GM12878 (cell line): ENCODE measurements around the gene SLC5A2. TPM values are rescaled to one million over a fixed set of nuclear protein-coding genes. Genes with fewer than 3 reads are reported as not detected.
A peak's percentile ranks its signal among the peaks of the same experiment; 100 is the strongest.

Experiments
- BCLAF1 ChIP-seq: fragments of 450-650 bp; IDR thresholded peaks from 2 replicates; pipeline ENCODE4 v1.6.1; 2017; ENCODE audit warnings: antibody characterized with exemption, mild to moderate bottlenecking, moderate library complexity
- CBX3 ChIP-seq: fragments of 200-600 bp; sonication (generic); IDR thresholded peaks from 2 replicates; pipeline ENCODE4 v1.6.1; 2016; ENCODE audit warnings: low read depth, borderline replicate concordance
- CBX5 ChIP-seq: sonication (generic); IDR thresholded peaks from 2 replicates; pipeline ENCODE4 v1.6.1; 2016; ENCODE audit warnings: low read depth, moderate library complexity, mild to moderate bottlenecking, inconsistent platforms
- EP300 ChIP-seq, 2 experiments: fragments of 150-350 bp in 1 of 2; IDR thresholded peaks; 2 replicates each; pipeline ENCODE4 v1.6.1; 2011 to 2012; ENCODE audit warnings: low read depth in 2 of 2, low read length in 2 of 2, borderline replicate concordance in 1 of 2, improper control_type of control experiment in 1 of 2, inconsistent platforms in 1 of 2; ENCODE audit not compliant: control insufficient read depth in 1 of 2
- FOS ChIP-seq: IDR thresholded peaks from 3 replicates; pipeline ENCODE4 v1.6.1; 2011; ENCODE audit warnings: borderline replicate concordance; ENCODE audit not compliant: insufficient read length; ENCODE audit errors: extremely low read depth
- IKZF2 ChIP-seq, 2 experiments: fragments of 450-650 bp; IDR thresholded peaks; 2 replicates each; pipeline ENCODE4 v1.6.1; 2017; ENCODE audit warnings: mild to moderate bottlenecking in 2 of 2, moderate library complexity in 2 of 2
- JUNB ChIP-seq: IDR thresholded peaks from 2 replicates; pipeline ENCODE4 v1.6.1; 2016; ENCODE audit warnings: antibody characterized with exemption, mild to moderate bottlenecking
- KAT2A ChIP-seq: conservative IDR thresholded peaks from 2 replicates; pipeline ENCODE4 v1.6.1; 2011; ENCODE audit warnings: low read depth, low read length; ENCODE audit not compliant: control insufficient read depth
- KDM1A ChIP-seq: fragments of 200-600 bp; sonication (generic); IDR thresholded peaks from 2 replicates; pipeline ENCODE4 v1.6.1; 2016; ENCODE audit warnings: borderline replicate concordance
- MAX ChIP-seq: IDR thresholded peaks from 2 replicates; pipeline ENCODE4 v1.6.1; 2012; ENCODE audit warnings: low read depth, low read length, improper control_type of control experiment
- NR2C1 ChIP-seq: fragments of 450-650 bp; IDR thresholded peaks from 2 replicates; pipeline ENCODE4 v1.6.1; 2017; ENCODE audit warnings: antibody characterized with exemption, mild to moderate bottlenecking, moderate library complexity
- RB1 ChIP-seq: fragments of 450-650 bp; formaldehyde crosslinking; IDR thresholded peaks from 2 replicates; pipeline ENCODE4 v1.6.1; 2017; ENCODE audit warnings: mild to moderate bottlenecking, borderline replicate concordance
- RBBP5 ChIP-seq: fragments of 200-600 bp; sonication (generic); conservative IDR thresholded peaks from 2 replicates; pipeline ENCODE4 v1.6.1; 2016
- SMARCA5 ChIP-seq: fragments of 450-650 bp; IDR thresholded peaks from 2 replicates; pipeline ENCODE4 v1.6.1; 2017; ENCODE audit warnings: mild to moderate bottlenecking
- STAT1 ChIP-seq: fragments of 450-650 bp; conservative IDR thresholded peaks from 2 replicates; pipeline ENCODE4 v1.6.1; 2014; ENCODE audit warnings: antibody characterized with exemption, mild to moderate bottlenecking
- SUZ12 ChIP-seq: fragments of 200-600 bp; sonication (generic); IDR thresholded peaks from one replicate; pipeline ENCODE4 v1.6.1; 2018; ENCODE audit warnings: antibody characterized with exemption, mild to moderate bottlenecking; ENCODE audit not compliant: unreplicated experiment
- ZBED1 ChIP-seq: IDR thresholded peaks from 2 replicates; pipeline ENCODE4 v1.6.1; 2016; ENCODE audit warnings: borderline replicate concordance
- polyA plus RNA-seq, 11 experiments: library from polyadenylated mRNA; depleted of rRNA in 4 of 11; unstranded in 6 of 11; stranded (reverse) in 5 of 11; fragments of >200 nt; fragmentation: Nextera tagmentation in 4 of 11; fragmentation: Illumina TruSeq in 1 of 11; extraction: Ambion mirVana in 4 of 11; extraction: Trizol in 1 of 11; gene quantifications; 1 replicate in 1 of 11; 2 replicates in 10 of 11; pipeline versions ENCODE4 v1.2.1 to v1.2.3, GENCODE V29; 2011 to 2016; ENCODE audit warnings: inconsistent platforms in 2 of 11, missing spikeins in 2 of 11, low read depth in 1 of 11
- total RNA-seq, 4 experiments: library from RNA; depleted of rRNA in 3 of 4; stranded (reverse); fragments of >200 nt in 3 of 4; fragmentation: Illumina TruSeq in 1 of 4; extraction: Trizol in 1 of 4; gene quantifications; 2 replicates each; pipeline versions ENCODE4 v1.2.1 to v1.2.3, GENCODE V29; 2013 to 2021
- TF ChIP-seq, protein P1 (sequence below): fragments of 450-650 bp; IDR thresholded peaks from 2 replicates; pipeline ENCODE4 v1.6.1; 2014; ENCODE audit warnings: mild to moderate bottlenecking
- TF ChIP-seq, protein P2 (sequence below): IDR thresholded peaks from 2 replicates; pipeline ENCODE4 v1.6.1; 2012; ENCODE audit warnings: low read depth, low read length, improper control_type of control experiment
- TF ChIP-seq, protein P3 (sequence below): IDR thresholded peaks from 2 replicates; pipeline ENCODE4 v1.6.1; 2012; ENCODE audit warnings: low read depth, low read length, improper control_type of control experiment
- TF ChIP-seq, protein P4 (sequence below): IDR thresholded peaks from 2 replicates; pipeline ENCODE4 v1.6.1; 2012; ENCODE audit warnings: low read length, inconsistent platforms

Gene SLC5A2
- total and polyA plus RNA-seq, 10 of the 15 experiments (the other 5 are each of a cell fraction or from before 2014, with no cell fraction given), result 3.6 to 4.8 (median 4.4) TPM; not detected in 6

GRCh38 chr16:31458844-31459686 is 23.9 kb upstream of the SLC5A2 start, which contains the start of gene ARMC5 (continued):
- TF ChIP-seq BCLAF1 (no peak), ZBED1 (no peak; the same call in 1 of the 2 replicates), EP300 (IDR thresholded peaks at IDR 0.05; ENCODE audit: borderline replicate concordance in 1 of 2, control insufficient read depth in 1 of 2, low read depth in 2 of 2, low read length in 2 of 2) (0 out of 4 replicates have a peak, but pooled peaks of 1 of the 2 experiments have one; percentile 9), RB1 (peak; percentile 19; the same call in 1 of the 2 replicates), MAX (peak; percentile 89; the same call in 1 of the 2 replicates), CBX3 (no peak), NR2C1 (peak; percentile 69), CBX5 (no peak), IKZF2 (IDR thresholded peaks at IDR 0.05) (peak; percentile 85 to 87), KDM1A (no peak), SMARCA5 (peak; percentile 91), KAT2A (no peak), SUZ12 (no peak), STAT1 (peak; percentile 12), FOS (no peak), RBBP5 (no peak), JUNB (no peak)
- TF ChIP-seq, protein P1, sequence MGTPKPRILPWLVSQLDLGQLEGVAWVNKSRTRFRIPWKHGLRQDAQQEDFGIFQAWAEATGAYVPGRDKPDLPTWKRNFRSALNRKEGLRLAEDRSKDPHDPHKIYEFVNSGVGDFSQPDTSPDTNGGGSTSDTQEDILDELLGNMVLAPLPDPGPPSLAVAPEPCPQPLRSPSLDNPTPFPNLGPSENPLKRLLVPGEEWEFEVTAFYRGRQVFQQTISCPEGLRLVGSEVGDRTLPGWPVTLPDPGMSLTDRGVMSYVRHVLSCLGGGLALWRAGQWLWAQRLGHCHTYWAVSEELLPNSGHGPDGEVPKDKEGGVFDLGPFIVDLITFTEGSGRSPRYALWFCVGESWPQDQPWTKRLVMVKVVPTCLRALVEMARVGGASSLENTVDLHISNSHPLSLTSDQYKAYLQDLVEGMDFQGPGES, result peak; percentile 61; the same call in 1 of the 2 replicates
- TF ChIP-seq, protein P2, sequence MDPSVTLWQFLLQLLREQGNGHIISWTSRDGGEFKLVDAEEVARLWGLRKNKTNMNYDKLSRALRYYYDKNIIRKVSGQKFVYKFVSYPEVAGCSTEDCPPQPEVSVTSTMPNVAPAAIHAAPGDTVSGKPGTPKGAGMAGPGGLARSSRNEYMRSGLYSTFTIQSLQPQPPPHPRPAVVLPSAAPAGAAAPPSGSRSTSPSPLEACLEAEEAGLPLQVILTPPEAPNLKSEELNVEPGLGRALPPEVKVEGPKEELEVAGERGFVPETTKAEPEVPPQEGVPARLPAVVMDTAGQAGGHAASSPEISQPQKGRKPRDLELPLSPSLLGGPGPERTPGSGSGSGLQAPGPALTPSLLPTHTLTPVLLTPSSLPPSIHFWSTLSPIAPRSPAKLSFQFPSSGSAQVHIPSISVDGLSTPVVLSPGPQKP, result peak; percentile 81
- TF ChIP-seq, protein P3, sequence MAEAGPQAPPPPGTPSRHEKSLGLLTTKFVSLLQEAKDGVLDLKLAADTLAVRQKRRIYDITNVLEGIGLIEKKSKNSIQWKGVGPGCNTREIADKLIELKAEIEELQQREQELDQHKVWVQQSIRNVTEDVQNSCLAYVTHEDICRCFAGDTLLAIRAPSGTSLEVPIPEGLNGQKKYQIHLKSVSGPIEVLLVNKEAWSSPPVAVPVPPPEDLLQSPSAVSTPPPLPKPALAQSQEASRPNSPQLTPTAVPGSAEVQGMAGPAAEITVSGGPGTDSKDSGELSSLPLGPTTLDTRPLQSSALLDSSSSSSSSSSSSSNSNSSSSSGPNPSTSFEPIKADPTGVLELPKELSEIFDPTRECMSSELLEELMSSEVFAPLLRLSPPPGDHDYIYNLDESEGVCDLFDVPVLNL, result no peak
- TF ChIP-seq, protein P4, sequence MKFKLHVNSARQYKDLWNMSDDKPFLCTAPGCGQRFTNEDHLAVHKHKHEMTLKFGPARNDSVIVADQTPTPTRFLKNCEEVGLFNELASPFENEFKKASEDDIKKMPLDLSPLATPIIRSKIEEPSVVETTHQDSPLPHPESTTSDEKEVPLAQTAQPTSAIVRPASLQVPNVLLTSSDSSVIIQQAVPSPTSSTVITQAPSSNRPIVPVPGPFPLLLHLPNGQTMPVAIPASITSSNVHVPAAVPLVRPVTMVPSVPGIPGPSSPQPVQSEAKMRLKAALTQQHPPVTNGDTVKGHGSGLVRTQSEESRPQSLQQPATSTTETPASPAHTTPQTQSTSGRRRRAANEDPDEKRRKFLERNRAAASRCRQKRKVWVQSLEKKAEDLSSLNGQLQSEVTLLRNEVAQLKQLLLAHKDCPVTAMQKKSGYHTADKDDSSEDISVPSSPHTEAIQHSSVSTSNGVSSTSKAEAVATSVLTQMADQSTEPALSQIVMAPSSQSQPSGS, result no peak
